A549 (cell line): ENCODE results near the gene GBP2.

Source experiments
- BCL3 ChIP-seq: fragments of >200 bp; sonication (Bioruptor Twin); formaldehyde crosslinking; IDR thresholded peaks from 3 replicates; pipeline ENCODE4 v1.6.1; 2016
- CEBPB ChIP-seq, 2 experiments: fragments of >200 bp in 1 of 2; sonication (Bioruptor Twin) in 1 of 2; formaldehyde crosslinking in 1 of 2; IDR thresholded peaks; 2 replicates each; pipeline ENCODE4 v1.6.1; 2012 to 2016
- CTCF ChIP-seq: fragments of >200 bp; sonication (Bioruptor Twin); formaldehyde crosslinking; IDR thresholded peaks from 3 replicates; pipeline ENCODE4 v1.5.1; 2016
- GATA3 ChIP-seq: IDR thresholded peaks from 2 replicates; pipeline ENCODE4 v1.6.1; 2012; ENCODE audit warnings: borderline replicate concordance
- HMGXB4 ChIP-seq: fragments of 250-450 bp; sonication (Bioruptor Pico); IDR thresholded peaks from 2 replicates; pipeline ENCODE4 v1.5.0; 2021; ENCODE audit warnings: mild to moderate bottlenecking, moderate library complexity, borderline replicate concordance
- HOXA7 ChIP-seq: fragments of 250-450 bp; sonication (Bioruptor Pico); IDR thresholded peaks from 2 replicates; pipeline ENCODE4 v1.5.0; 2020; ENCODE audit warnings: mild to moderate bottlenecking, moderate library complexity
- MAFK ChIP-seq: fragments of 450-650 bp; IDR thresholded peaks from 2 replicates; pipeline ENCODE4 v1.6.1; 2014; ENCODE audit not compliant: partially characterized antibody
- MAZ ChIP-seq: fragments of 150-350 bp; IDR thresholded peaks from 2 replicates; pipeline ENCODE4 v1.6.1; 2014; ENCODE audit warnings: antibody characterized with exemption, low read depth, low read length, borderline replicate concordance
- PBX3 ChIP-seq: IDR thresholded peaks from 2 replicates; pipeline ENCODE4 v1.6.1; 2012
- POLR2A ChIP-seq: IDR thresholded peaks from 2 replicates; pipeline ENCODE4 v1.6.1; 2012; ENCODE audit warnings: mild to moderate bottlenecking, low read length
- REST ChIP-seq: fragments of 200-600 bp; sonication (generic); IDR thresholded peaks from 2 replicates; pipeline ENCODE4 v1.6.1; 2016; ENCODE audit warnings: antibody characterized with exemption, mild to moderate bottlenecking, moderate library complexity
- RFX5 ChIP-seq: fragments of 450-650 bp; IDR thresholded peaks from 2 replicates; pipeline ENCODE4 v1.7.1; 2014; ENCODE audit warnings: antibody characterized with exemption, mild to moderate bottlenecking, moderate library complexity
- USF2 ChIP-seq: fragments of 450-650 bp; IDR thresholded peaks from 2 replicates; pipeline ENCODE4 v1.6.1; 2014; ENCODE audit warnings: antibody characterized with exemption

- no peak for TF ChIP-seq USF2
- TF ChIP-seq RFX5 = no peak
- TF ChIP-seq CEBPB (IDR thresholded peaks at IDR 0.05) = no peak
- TF ChIP-seq CTCF = no peak
- TF ChIP-seq MAZ = no peak
- TF ChIP-seq MAFK = no peak
- no peak for TF ChIP-seq REST
- TF ChIP-seq HMGXB4 (CRISPR knock-in tag) = no peak
- TF ChIP-seq POLR2A = no peak
- TF ChIP-seq HOXA7 (CRISPR knock-in tag) = no peak
- no peak for TF ChIP-seq BCL3
- TF ChIP-seq PBX3 = no peak
- TF ChIP-seq GATA3 = no peak
These were observed 4.3 kb downstream of the GBP2 start for GRCh38 chr1:89121641-89122040.
